Omental fat pad (tissue), 4 donors: ENCODE data around the gene SUSD2. TPM values are rescaled to one million over a fixed set of nuclear protein-coding genes. Genes with fewer than 3 reads are reported as not detected.

Experiments used
- ATAC-seq: fragments of 150-250 bp; one replicate; pipeline ENCODE4 v1.9.1; 2016; ENCODE audit warnings: mild to moderate bottlenecking, moderate library complexity; ENCODE audit not compliant: low FRiP score
- DNase-seq: peaks from one replicate; pipeline ENCODE4 v3.0.0-alpha.2; 2019; ENCODE audit warnings: low spot score
- total RNA-seq, 4 donors: library from RNA; depleted of rRNA; stranded (reverse); fragments of >200 nt; gene quantifications; one replicate each; pipeline ENCODE4 v1.1.0, GENCODE V29; 2016
- TF ChIP-seq, protein P1 (sequence below), 3 donors: fragments of 450-650 bp; IDR thresholded peaks; one replicate each; pipeline ENCODE4 v1.5.1; 2016 to 2017; ENCODE audit warnings: antibody characterized with exemption in 3 of 3, mild to moderate bottlenecking in 3 of 3, moderate library complexity in 2 of 3

Gene SUSD2
- total RNA-seq, 4 donors from 2014 or later = 2.3 to 8.0 (median 4.7) TPM

- DNase-seq (no peak), ATAC-seq (no peak)
Measured at GRCh38 chr22:24140357-24140756, 40.9 kb upstream of the SUSD2 start.

GRCh38 chr22:24141586-24141985, 39.7 kb upstream of the SUSD2 start:
- ATAC-seq (no peak), DNase-seq (no peak)
- TF ChIP-seq, protein P1, sequence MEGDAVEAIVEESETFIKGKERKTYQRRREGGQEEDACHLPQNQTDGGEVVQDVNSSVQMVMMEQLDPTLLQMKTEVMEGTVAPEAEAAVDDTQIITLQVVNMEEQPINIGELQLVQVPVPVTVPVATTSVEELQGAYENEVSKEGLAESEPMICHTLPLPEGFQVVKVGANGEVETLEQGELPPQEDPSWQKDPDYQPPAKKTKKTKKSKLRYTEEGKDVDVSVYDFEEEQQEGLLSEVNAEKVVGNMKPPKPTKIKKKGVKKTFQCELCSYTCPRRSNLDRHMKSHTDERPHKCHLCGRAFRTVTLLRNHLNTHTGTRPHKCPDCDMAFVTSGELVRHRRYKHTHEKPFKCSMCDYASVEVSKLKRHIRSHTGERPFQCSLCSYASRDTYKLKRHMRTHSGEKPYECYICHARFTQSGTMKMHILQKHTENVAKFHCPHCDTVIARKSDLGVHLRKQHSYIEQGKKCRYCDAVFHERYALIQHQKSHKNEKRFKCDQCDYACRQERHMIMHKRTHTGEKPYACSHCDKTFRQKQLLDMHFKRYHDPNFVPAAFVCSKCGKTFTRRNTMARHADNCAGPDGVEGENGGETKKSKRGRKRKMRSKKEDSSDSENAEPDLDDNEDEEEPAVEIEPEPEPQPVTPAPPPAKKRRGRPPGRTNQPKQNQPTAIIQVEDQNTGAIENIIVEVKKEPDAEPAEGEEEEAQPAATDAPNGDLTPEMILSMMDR (IDR thresholded peaks at IDR 0.05) = no peak

More at GRCh38 chr22:24140357-24140756, 40.9 kb upstream of the SUSD2 start:
- TF ChIP-seq, protein P1 (IDR thresholded peaks at IDR 0.05) = no peak

- TF ChIP-seq, protein P1 (IDR thresholded peaks at IDR 0.05) = no peak
- no peak for DNase-seq
- no peak for ATAC-seq
Measured at GRCh38 chr22:24142241-24142640, 39.0 kb upstream of the SUSD2 start.

GRCh38 chr22:24142831-24143230, 38.5 kb upstream of the SUSD2 start:
- TF ChIP-seq, protein P1 (IDR thresholded peaks at IDR 0.05) = no peak
- DNase-seq (no peak), ATAC-seq (no peak)

- ATAC-seq = no peak
- DNase-seq = no peak
- TF ChIP-seq, protein P1 (IDR thresholded peaks at IDR 0.05) = no peak
Measured at GRCh38 chr22:24144056-24144777, 37.1 kb upstream of the SUSD2 start.

DNA sequence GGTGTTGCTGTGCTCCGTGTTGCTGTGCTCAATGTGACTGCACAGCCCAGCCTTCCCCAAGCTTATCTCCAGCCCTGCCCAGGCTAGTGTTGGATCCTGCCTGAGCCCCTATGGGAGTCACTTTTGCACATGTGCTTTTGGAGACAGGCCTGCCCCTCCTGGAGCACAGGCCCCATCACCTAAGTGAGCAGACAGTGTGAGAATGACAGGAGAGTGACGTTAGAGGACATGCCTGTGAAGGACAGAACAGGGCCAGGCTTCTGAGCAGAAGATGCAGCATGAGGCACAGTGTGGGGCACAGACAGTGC, 36.6 kb upstream of the SUSD2 start:
- DNase-seq = no peak
- no peak for ATAC-seq
- TF ChIP-seq, protein P1 (IDR thresholded peaks at IDR 0.05) = no peak

DNA sequence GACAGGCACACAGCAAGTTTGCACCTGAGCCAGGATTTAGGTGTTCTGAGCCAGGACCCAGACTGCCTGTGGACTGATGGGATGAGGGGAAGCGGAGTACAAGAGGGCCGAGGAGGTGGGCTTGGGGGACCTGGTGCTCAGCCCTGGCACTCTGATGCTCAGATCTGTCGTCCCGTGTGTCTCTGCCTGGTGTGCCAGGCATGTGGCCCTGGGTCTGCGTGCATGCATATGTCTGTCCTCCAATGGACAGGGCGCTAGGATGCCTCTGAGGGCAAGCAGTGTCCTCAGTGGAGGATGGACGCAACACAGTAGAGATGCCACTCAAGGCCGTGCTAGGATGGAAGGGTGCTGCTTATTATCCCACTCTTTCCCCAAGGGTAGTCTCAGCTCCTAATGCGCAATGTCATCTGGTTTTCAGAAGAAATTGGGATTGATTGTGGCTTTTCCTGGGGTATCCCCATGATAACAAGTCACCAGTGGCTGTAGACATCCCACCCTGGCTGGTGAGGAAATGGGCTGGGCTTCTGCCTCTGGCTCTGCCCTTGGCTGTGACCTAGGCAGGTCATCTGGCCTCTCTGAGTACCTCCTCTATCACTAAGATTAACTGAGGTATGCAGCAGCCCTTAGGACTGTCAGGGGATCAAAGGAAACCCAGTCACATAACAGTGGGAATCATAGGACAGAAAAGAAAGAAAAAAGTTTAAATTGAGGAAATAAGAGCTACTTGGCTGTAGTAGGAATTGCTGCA, 35.7 kb upstream of the SUSD2 start:
- DNase-seq (no peak), ATAC-seq (peak; percentile 7)
- TF ChIP-seq, protein P1 (IDR thresholded peaks at IDR 0.05) = no peak
